ENCODE measurements around the gene APCDD1. TPM values are rescaled to one million over a fixed set of nuclear protein-coding genes. Genes with fewer than 3 reads are reported as not detected.

APCDD1 gene
- total RNA-seq, 3 donors from 2014 or later (not counting 1 experiment from before 2014, with no cell fraction given), result 0.13 TPM; not detected in 2

- TF ChIP-seq CTCF (IDR thresholded peaks at IDR 0.05), result no peak
- WGBS (ENCODE audit: insufficient coverage), result 94% methylated on average over 3 of the region's 3 CpGs
- no peak overlapping the region for H3K4me3 ChIP-seq (ENCODE audit: low read length)
- H3K9me3 ChIP-seq (ENCODE audit: control insufficient read depth, insufficient read depth, low read length), result no peaks in the 10 kb centered on the region
- Mint-ChIP-seq H3K36me3 (no peaks in the 10 kb centered on the region), H3K27me3 (ENCODE audit: low read depth in 2 of 2) (peaks cover 33 to 39% of the 10 kb centered on the region in 2 donors), H3K4me3 (no peak overlapping the region), H3K4me1 (peaks cover 0 to under 1% of the 10 kb centered on the region in 2 donors), H3K27ac (no peak overlapping the region), H3K9me3 (no peaks in the 10 kb centered on the region)
- no peak overlapping the region for H3K27ac ChIP-seq (ENCODE audit: low read length)
- ATAC-seq (no peak), DNase-seq (no peak)
- no peaks in the 10 kb centered on the region for H3K36me3 ChIP-seq (ENCODE audit: control insufficient read depth, insufficient read depth, low read length)
- H3K27me3 ChIP-seq (ENCODE audit: control insufficient read depth, insufficient read depth, low read length), result no peaks in the 10 kb centered on the region
- peaks cover 2% of the 10 kb centered on the region for H3K4me1 ChIP-seq (ENCODE audit: control insufficient read depth, insufficient read depth, low read length)
- intact Hi-C loops (cut with micrococcal nuclease), result no loop called here
Observed at GRCh38 chr18:10514082-10514481, 59.6 kb downstream of the APCDD1 start.

DNA sequence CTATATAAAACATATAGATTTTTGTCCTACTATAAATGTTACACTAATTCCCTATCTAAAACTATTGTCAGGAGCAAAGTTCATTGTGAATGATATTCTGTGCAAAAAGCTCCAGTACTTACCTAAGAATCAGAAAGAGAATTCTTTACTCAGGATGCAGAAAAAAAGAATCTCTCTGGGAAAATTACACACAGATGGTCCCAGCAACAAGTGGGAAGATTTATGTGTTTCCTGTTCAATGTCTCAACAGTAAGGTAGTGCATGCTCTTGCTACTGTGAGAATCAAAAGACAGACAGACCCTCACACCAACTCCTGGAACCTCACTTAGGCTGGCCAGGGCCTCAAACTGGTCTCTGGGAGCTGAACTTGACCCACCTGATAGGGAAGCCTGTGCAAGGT, 60.2 kb downstream of the APCDD1 start:
- no peaks in the 10 kb centered on the region for H3K9me3 Mint-ChIP-seq
- peaks cover 4% of the 10 kb centered on the region for H3K27me3 ChIP-seq (ENCODE audit: control insufficient read depth, insufficient read depth, low read length)
- H3K4me1 ChIP-seq (ENCODE audit: control insufficient read depth, insufficient read depth, low read length), result peaks cover 4% of the 10 kb centered on the region
- H3K36me3 Mint-ChIP-seq, result no peaks in the 10 kb centered on the region
- H3K27ac ChIP-seq (ENCODE audit: low read length), result no peak overlapping the region
- no peak overlapping the region for H3K4me3 Mint-ChIP-seq
- intact Hi-C loops (cut with micrococcal nuclease), result no loop called here
- H3K27ac Mint-ChIP-seq, result no peak overlapping the region
- H3K27me3 Mint-ChIP-seq (ENCODE audit: low read depth in 2 of 2), result peaks cover 38 to 44% of the 10 kb centered on the region in 2 donors
- no peak overlapping the region for H3K4me3 ChIP-seq (ENCODE audit: low read length)
- no peaks in the 10 kb centered on the region for H3K36me3 ChIP-seq (ENCODE audit: control insufficient read depth, insufficient read depth, low read length)
- TF ChIP-seq CTCF (IDR thresholded peaks at IDR 0.05), result no peak
- H3K4me1 Mint-ChIP-seq, result peaks cover 0 to 6% of the 10 kb centered on the region in 2 donors
- DNase-seq (no peak), ATAC-seq (no peak)
- H3K9me3 ChIP-seq (ENCODE audit: control insufficient read depth, insufficient read depth, low read length), result no peaks in the 10 kb centered on the region

- Histone ChIP-seq H3K27ac (ENCODE audit: low read length) (no peak overlapping the region), H3K4me3 (ENCODE audit: low read length) (no peak overlapping the region), H3K36me3 (ENCODE audit: control insufficient read depth, insufficient read depth, low read length) (no peaks in the 10 kb centered on the region), H3K4me1 (ENCODE audit: control insufficient read depth, insufficient read depth, low read length) (peaks cover 4% of the 10 kb centered on the region), H3K9me3 (ENCODE audit: control insufficient read depth, insufficient read depth, low read length) (no peaks in the 10 kb centered on the region), H3K27me3 (ENCODE audit: control insufficient read depth, insufficient read depth, low read length) (peaks cover 6% of the 10 kb centered on the region)
- no peak for ATAC-seq
- Mint-ChIP-seq H3K9me3 (no peaks in the 10 kb centered on the region), H3K4me3 (no peak overlapping the region), H3K27me3 (ENCODE audit: low read depth in 2 of 2) (peaks cover 38 to 52% of the 10 kb centered on the region in 2 donors), H3K36me3 (no peaks in the 10 kb centered on the region), H3K27ac (no peak overlapping the region), H3K4me1 (peaks cover 0 to 6% of the 10 kb centered on the region in 2 donors)
- intact Hi-C loops (cut with micrococcal nuclease), result no loop called here
- no peak for DNase-seq
- WGBS (ENCODE audit: insufficient coverage), result 56% methylated on average over 4 of the region's 4 CpGs
- no peak for TF ChIP-seq CTCF (IDR thresholded peaks at IDR 0.05)
Observed at GRCh38 chr18:10515456-10515855, 61.0 kb downstream of the APCDD1 start.

- Histone ChIP-seq H3K36me3 (ENCODE audit: control insufficient read depth, insufficient read depth, low read length) (no peaks in the 10 kb centered on the region), H3K9me3 (ENCODE audit: control insufficient read depth, insufficient read depth, low read length) (no peaks in the 10 kb centered on the region), H3K4me1 (ENCODE audit: control insufficient read depth, insufficient read depth, low read length) (peaks cover 4% of the 10 kb centered on the region), H3K4me3 (ENCODE audit: low read length) (no peak overlapping the region), H3K27ac (ENCODE audit: low read length) (no peak overlapping the region), H3K27me3 (ENCODE audit: control insufficient read depth, insufficient read depth, low read length) (peaks cover 6% of the 10 kb centered on the region)
- H3K27me3 Mint-ChIP-seq (ENCODE audit: low read depth in 2 of 2), result peaks cover 35 to 53% of the 10 kb centered on the region in 2 donors
- H3K27ac Mint-ChIP-seq, result no peak overlapping the region
- H3K4me3 Mint-ChIP-seq, result no peak overlapping the region
- intact Hi-C loops (cut with micrococcal nuclease), result no loop called here
- 89% methylated on average over 2 of the region's 2 CpGs for WGBS (ENCODE audit: insufficient coverage)
- ATAC-seq, result no peak
- H3K36me3 Mint-ChIP-seq, result no peaks in the 10 kb centered on the region
- no peak for DNase-seq
- no peak for TF ChIP-seq CTCF (IDR thresholded peaks at IDR 0.05)
- no peaks in the 10 kb centered on the region for H3K9me3 Mint-ChIP-seq
- H3K4me1 Mint-ChIP-seq, result peaks cover 0 to 6% of the 10 kb centered on the region in 2 donors
Observed at GRCh38 chr18:10516078-10516477, 61.6 kb downstream of the APCDD1 start.

All from natural killer cell (primary cell).